ENCODE data around the gene NDST4.

GRCh38 chr4:115053313-115053712, 60.1 kb downstream of the NDST4 start:
- TF ChIP-seq POLR2A (IDR thresholded peaks at IDR 0.05) = no peak
- no peak for TF ChIP-seq CTCF (IDR thresholded peaks at IDR 0.05)

Measured in thyroid gland (tissue), 4 donors.